Transverse colon (tissue), 4 donors: Measurements from ENCODE around the gene FAM111A. TPM values are rescaled to one million over a fixed set of nuclear protein-coding genes. Genes with fewer than 3 reads are reported as not detected.

Source experiments
- DNase-seq: peaks from one replicate; pipeline ENCODE4 v3.0.0-alpha.2; 2019
- H3K27ac ChIP-seq, 4 donors: fragments of 200-600 bp; sonication (generic); 2 replicates each; pipeline ENCODE4 v1.5.1; 2016 to 2018; ENCODE audit warnings: inconsistent platforms in 4 of 4
- H3K27me3 ChIP-seq: fragments of 200-600 bp; sonication (generic); 2 replicates; pipeline ENCODE4 v1.5.1; 2017; ENCODE audit warnings: inconsistent platforms
- H3K36me3 ChIP-seq, 4 donors: fragments of 200-600 bp; sonication (generic); 2 replicates each; pipeline ENCODE4 v1.5.1; 2017 to 2019; ENCODE audit warnings: inconsistent platforms in 4 of 4
- H3K4me1 ChIP-seq, 4 donors: fragments of 200-600 bp; sonication (generic); 2 replicates each; pipeline ENCODE4 v1.5.1; 2017 to 2020; ENCODE audit warnings: inconsistent platforms in 4 of 4
- H3K4me3 ChIP-seq, 4 donors: fragments of 200-600 bp; sonication (generic); 1 replicate in 1 of 4; 2 replicates in 3 of 4; pipeline versions ENCODE4 v1.5.1 to v1.6.1; 2017 to 2019; ENCODE audit warnings: inconsistent platforms in 4 of 4
- H3K9me3 ChIP-seq, 2 donors: fragments of 200-600 bp; sonication (generic); 2 replicates each; pipeline ENCODE4 v1.5.1; 2017 to 2019; ENCODE audit warnings: inconsistent platforms in 2 of 2
- CTCF ChIP-seq, 5 experiments: fragments of 200-600 bp in 3 of 5; fragments of 450-650 bp in 2 of 5; sonication (generic) in 3 of 5; IDR thresholded peaks; 1 replicate in 2 of 5; 2 replicates in 3 of 5; pipeline ENCODE4 v1.5.1; 2016 to 2017; ENCODE audit warnings: antibody characterized with exemption in 5 of 5, inconsistent platforms in 3 of 5, mild to moderate bottlenecking in 2 of 5, moderate library complexity in 1 of 5
- EP300 ChIP-seq: sonication (generic); formaldehyde crosslinking; IDR thresholded peaks from one replicate; pipeline ENCODE4 v1.6.1; 2017; ENCODE audit warnings: antibody characterized with exemption, low read depth
- POLR2A ChIP-seq: fragments of 450-650 bp; IDR thresholded peaks from one replicate; pipeline ENCODE4 v1.6.1; 2016; ENCODE audit warnings: antibody characterized with exemption, mild to moderate bottlenecking, moderate library complexity
- POLR2AphosphoS5 ChIP-seq, 3 donors: sonication (generic); formaldehyde crosslinking; IDR thresholded peaks; one replicate each; pipeline ENCODE4 v1.6.1; 2016; ENCODE audit warnings: antibody characterized with exemption in 3 of 3
- WGBS, 2 donors: methylation state at CpG; one replicate each; pipeline ENCODE4 v1.1.5; 2018; ENCODE audit warnings: low coverage in 1 of 2; 5-methylcytosine and 5-hydroxymethylcytosine counted together
- in situ Hi-C, 4 donors: fragments of 200-750 bp; cut with MboI; loops; one replicate each; pipeline versions ENCODE4 v1.15.0 to v1.15.1; 2017; ENCODE audit warnings: low sequenced_read_pairs in 3 of 4, low pct_ligation_motif_present in 1 of 4, low pct_unique_long_range_greater_than_20kb in 1 of 4
- intact Hi-C: fragments of 100-400 bp; cut with DNase I; formaldehyde crosslinking; loops from one replicate; pipeline ENCODE4 v1.15.1; 2023; ENCODE audit warnings: low total_unique reads
- total RNA-seq, 4 donors: library from RNA; depleted of rRNA; stranded (reverse); fragments of >200 nt; gene quantifications; one replicate each; pipeline ENCODE4 v1.1.0, GENCODE V29; 2016

Gene FAM111A
- total RNA-seq, 4 donors from 2014 or later = 17.6 to 62.1 (median 26.2) TPM

DNA sequence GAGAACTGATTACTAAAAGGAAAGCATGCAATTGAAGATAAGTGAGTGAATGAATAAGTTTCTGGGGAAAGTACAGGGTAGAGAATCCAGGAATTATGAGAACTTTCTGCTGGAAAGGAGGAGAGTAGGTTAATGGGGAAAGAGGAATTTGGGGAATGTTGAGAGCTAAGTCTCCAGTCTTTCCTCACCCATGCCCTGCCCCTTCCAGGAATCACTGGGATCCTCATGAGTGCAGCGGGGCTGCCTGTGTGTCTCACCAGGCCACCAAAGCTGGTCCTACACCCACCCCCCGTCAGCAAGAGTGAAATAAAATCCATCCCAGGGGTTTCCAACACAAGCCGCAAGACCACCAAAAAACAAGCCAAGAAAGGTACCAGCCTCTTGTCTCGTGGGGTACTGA is 46.3 kb downstream of the FAM111A start:
- in situ Hi-C loops = no loop called here
- no peak for DNase-seq
- Histone ChIP-seq H3K9me3 (no peaks in the 10 kb centered on the region), H3K27me3 (no peaks in the 10 kb centered on the region), H3K27ac (peak overlapping the region; percentile 85 to 90 (median 87)), H3K4me3 (no peak overlapping the region), H3K4me1 (peaks cover 40 to 78% (median 64%) of the 10 kb centered on the region in 4 donors), H3K36me3 (peaks cover 0 to 11% (median 2%) of the 10 kb centered on the region in 4 donors)
- intact Hi-C loops = no loop called here
- no peak for TF ChIP-seq EP300
- no peak for TF ChIP-seq POLR2A
- TF ChIP-seq CTCF (IDR thresholded peaks at IDR 0.05) = no peak
- TF ChIP-seq POLR2AphosphoS5 (IDR thresholded peaks at IDR 0.05) = no peak
- WGBS, 2 donors = 89% methylated on average over 4 of the region's 4 CpGs; no CpG with 5 or more reads in 1 of the 2 donors

DNA sequence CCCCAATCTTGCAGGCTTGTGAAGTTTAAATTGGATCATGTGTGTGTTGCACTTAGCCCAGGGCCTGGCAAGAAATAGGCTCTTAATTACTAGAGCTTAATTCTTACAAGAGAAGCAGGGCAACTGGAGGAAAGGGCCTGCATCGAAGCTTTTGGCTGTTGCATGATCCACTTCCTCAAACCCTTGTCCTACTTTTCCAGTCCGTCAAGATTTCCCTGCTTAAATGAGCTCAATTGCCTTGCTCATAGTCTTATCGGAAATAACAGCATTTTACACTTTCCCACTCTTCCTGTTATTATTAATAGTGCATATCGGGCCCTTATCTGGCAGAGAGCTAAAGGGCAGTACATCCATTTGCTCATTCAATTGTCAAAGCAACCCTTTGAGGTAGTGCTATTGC is 47.3 kb downstream of the FAM111A start:
- intact Hi-C loops (no loop called here), in situ Hi-C loops (no loop called here)
- H3K27me3 ChIP-seq = no peaks in the 10 kb centered on the region
- DNase-seq = no peak
- 30 to 36% methylated on average over 3 to 4 of the region's 4 CpGs for WGBS, 2 donors
- no peaks in the 10 kb centered on the region for H3K9me3 ChIP-seq
- no peak overlapping the region for H3K4me3 ChIP-seq
- H3K36me3 ChIP-seq = peaks cover 0 to 11% (median 2%) of the 10 kb centered on the region in 4 donors
- peak overlapping the region; percentile 85 to 90 (median 87) for H3K27ac ChIP-seq
- TF ChIP-seq POLR2A (no peak), POLR2AphosphoS5 (IDR thresholded peaks at IDR 0.05) (no peak), EP300 (no peak), CTCF (IDR thresholded peaks at IDR 0.05) (no peak)
- H3K4me1 ChIP-seq = peaks cover 38 to 67% (median 54%) of the 10 kb centered on the region in 4 donors

DNA sequence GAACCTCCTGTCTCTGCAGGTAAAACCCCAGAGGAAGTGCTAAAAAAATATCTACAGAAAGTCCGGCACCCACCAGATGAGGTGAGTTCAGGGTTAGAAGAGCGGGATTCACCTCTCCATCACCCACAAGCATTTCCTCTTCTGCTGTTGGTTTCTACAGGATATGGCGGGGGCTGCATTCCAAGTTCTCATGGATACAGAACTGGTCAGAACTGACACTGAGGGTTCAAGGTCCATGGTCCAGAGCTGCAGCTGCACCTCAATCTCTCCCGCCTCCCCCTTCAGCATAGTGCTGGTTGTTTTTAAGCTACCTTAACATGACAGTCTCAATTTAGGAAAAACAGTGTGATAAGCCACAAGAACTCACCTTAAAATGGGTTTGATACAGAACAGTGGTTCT is 48.4 kb downstream of the FAM111A start:
- Histone ChIP-seq H3K4me1 (peaks cover 35 to 56% (median 46%) of the 10 kb centered on the region in 4 donors), H3K27ac (peak overlapping the region; percentile 12 to 90 (median 86)), H3K36me3 (peaks cover 0 to 13% (median 6%) of the 10 kb centered on the region in 4 donors), H3K27me3 (no peaks in the 10 kb centered on the region), H3K9me3 (no peaks in the 10 kb centered on the region), H3K4me3 (no peak overlapping the region)
- intact Hi-C loops (no loop called here), in situ Hi-C loops (no loop called here)
- TF ChIP-seq POLR2AphosphoS5 (IDR thresholded peaks at IDR 0.05) (peak in 1 of 3 donors; percentile 26), POLR2A (no peak)
- WGBS, 2 donors = 53 to 60% methylated on average over 1 to 4 of the region's 4 CpGs
- DNase-seq = peak; percentile 47

DNA sequence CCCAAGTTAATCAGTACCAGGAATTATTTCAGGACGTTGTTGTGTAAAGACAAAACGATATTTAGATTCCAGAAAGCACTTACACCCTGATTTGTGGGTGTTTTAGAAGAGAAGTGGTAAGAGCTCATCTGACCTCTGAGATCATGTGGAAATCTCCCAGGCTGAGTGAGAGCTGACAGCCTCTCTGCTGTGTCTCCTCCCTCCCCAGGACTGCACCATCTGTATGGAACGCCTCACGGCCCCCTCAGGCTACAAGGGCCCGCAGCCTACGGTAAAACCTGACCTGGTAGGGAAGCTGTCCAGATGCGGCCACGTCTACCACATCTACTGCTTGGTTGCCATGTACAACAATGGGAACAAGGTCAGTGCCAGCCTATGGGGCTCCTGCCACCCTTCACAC is 49.2 kb downstream of the FAM111A start:
- 14 to 72% methylated on average over 2 to 8 of the region's 8 CpGs for WGBS, 2 donors
- Histone ChIP-seq H3K27ac (peak overlapping the region in 3 of 4 donors; percentile 52 to 90 (median 88)), H3K9me3 (no peaks in the 10 kb centered on the region), H3K36me3 (peaks cover 0 to 19% (median 7%) of the 10 kb centered on the region in 4 donors), H3K4me1 (peaks cover 27 to 48% (median 40%) of the 10 kb centered on the region in 4 donors), H3K4me3 (no peak overlapping the region), H3K27me3 (no peaks in the 10 kb centered on the region)
- in situ Hi-C loops (no loop called here), intact Hi-C loops (no loop called here)
- no peak for DNase-seq
- TF ChIP-seq POLR2AphosphoS5 (IDR thresholded peaks at IDR 0.05) (no peak), POLR2A (no peak), EP300 (no peak), CTCF (IDR thresholded peaks at IDR 0.05) (no peak)

DNA sequence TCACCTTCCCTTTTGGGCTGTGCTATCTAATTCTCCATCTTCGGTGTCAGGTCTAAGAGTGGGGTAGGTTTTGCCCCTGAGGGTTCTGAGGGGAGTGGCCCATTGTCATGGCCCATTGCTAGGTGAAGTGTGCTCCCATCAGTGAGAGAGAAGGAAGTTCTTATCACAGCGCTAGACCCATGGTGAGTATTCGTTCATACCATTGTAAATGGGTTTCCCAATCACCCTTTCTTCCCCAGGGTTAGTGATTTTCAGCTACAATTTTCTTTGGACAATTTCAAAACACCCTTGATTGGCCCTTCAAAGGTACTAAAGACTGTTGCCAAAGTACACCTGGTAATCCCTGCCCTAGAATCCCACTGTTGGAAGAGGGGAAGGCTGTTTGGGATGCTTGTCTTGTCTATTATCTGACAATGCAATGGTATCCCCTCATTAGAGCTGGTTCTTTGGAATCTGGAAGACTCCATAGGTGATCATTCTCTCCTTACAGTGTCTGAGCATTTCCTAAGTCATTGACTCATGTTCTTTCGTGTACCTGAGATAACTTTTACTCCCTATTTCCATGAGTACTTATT is 49.9 kb downstream of the FAM111A start:
- in situ Hi-C loops = no loop called here
- H3K27ac ChIP-seq = peak overlapping the region in 3 of 4 donors; percentile 52 to 90 (median 88)
- WGBS, 2 donors = 86 to 93% methylated on average over 3 to 4 of the region's 4 CpGs

More for the DNA sequence above, 49.9 kb downstream of the FAM111A start:
- Histone ChIP-seq H3K27me3 (no peaks in the 10 kb centered on the region), H3K4me3 (no peak overlapping the region), H3K36me3 (peaks cover 0 to 20% (median 7%) of the 10 kb centered on the region in 4 donors), H3K4me1 (peaks cover 21 to 43% (median 34%) of the 10 kb centered on the region in 4 donors), H3K9me3 (no peaks in the 10 kb centered on the region)
- no peak for TF ChIP-seq CTCF (IDR thresholded peaks at IDR 0.05)
- no peak for TF ChIP-seq POLR2AphosphoS5 (IDR thresholded peaks at IDR 0.05)
- no peak for TF ChIP-seq POLR2A
- no peak for TF ChIP-seq EP300
- intact Hi-C loops = no loop called here
- DNase-seq = no peak
